Measurements from ENCODE around the gene CD74. TPM values are rescaled to one million over a fixed set of nuclear protein-coding genes. Genes with fewer than 3 reads are reported as not detected.

CD74 gene
- total and polyA plus RNA-seq, 4 donors, result 59.3 to 175 (median 103) TPM

GRCh38 chr5:150372639-150373038, 40.1 kb downstream of the CD74 start:
- no peaks in the 10 kb centered on the region for H3K27me3 ChIP-seq (ENCODE audit: control insufficient read depth, insufficient read depth, low read length)
- H3K4me1 ChIP-seq (ENCODE audit: control insufficient read depth, insufficient read depth, low read length), result no peaks in the 10 kb centered on the region
- 87% methylated on average over 3 of the region's 6 CpGs for WGBS (ENCODE audit: insufficient coverage)
- peaks cover 93% of the 10 kb centered on the region for H3K36me3 ChIP-seq (ENCODE audit: control insufficient read depth, insufficient read depth, low read length)
- H3K4me3 ChIP-seq (ENCODE audit: low read depth, low read length), result no peak overlapping the region
- DNase-seq (ENCODE audit: low read depth in 4 of 6, low spot score in 6 of 6), result no peak
- no peak overlapping the region for H3K27ac ChIP-seq (ENCODE audit: low read depth, low read length)
- H3K9me3 ChIP-seq (ENCODE audit: control insufficient read depth, insufficient read depth, low read length), result no peaks in the 10 kb centered on the region

GRCh38 chr5:150368526-150368925, 44.2 kb downstream of the CD74 start:
- no peak overlapping the region for H3K27ac ChIP-seq (ENCODE audit: low read depth, low read length)
- no peaks in the 10 kb centered on the region for H3K4me1 ChIP-seq (ENCODE audit: control insufficient read depth, insufficient read depth, low read length)
- H3K9me3 ChIP-seq (ENCODE audit: control insufficient read depth, insufficient read depth, low read length), result no peaks in the 10 kb centered on the region
- 92% methylated on average over 4 of the region's 4 CpGs for WGBS (ENCODE audit: insufficient coverage)
- H3K4me3 ChIP-seq (ENCODE audit: low read depth, low read length), result no peak overlapping the region
- peaks cover 87% of the 10 kb centered on the region for H3K36me3 ChIP-seq (ENCODE audit: control insufficient read depth, insufficient read depth, low read length)
- no peak for DNase-seq (ENCODE audit: low read depth in 4 of 6, low spot score in 6 of 6)
- H3K27me3 ChIP-seq (ENCODE audit: control insufficient read depth, insufficient read depth, low read length), result no peaks in the 10 kb centered on the region

- Histone ChIP-seq H3K27me3 (ENCODE audit: control insufficient read depth, insufficient read depth, low read length) (no peaks in the 10 kb centered on the region), H3K27ac (ENCODE audit: low read depth, low read length) (no peak overlapping the region), H3K36me3 (ENCODE audit: control insufficient read depth, insufficient read depth, low read length) (peaks cover 72% of the 10 kb centered on the region), H3K4me1 (ENCODE audit: control insufficient read depth, insufficient read depth, low read length) (no peaks in the 10 kb centered on the region), H3K9me3 (ENCODE audit: control insufficient read depth, insufficient read depth, low read length) (no peaks in the 10 kb centered on the region), H3K4me3 (ENCODE audit: low read depth, low read length) (no peak overlapping the region)
- 99% methylated on average over 7 of the region's 9 CpGs for WGBS (ENCODE audit: insufficient coverage)
- DNase-seq (ENCODE audit: low read depth in 4 of 6, low spot score in 6 of 6), result no peak
These were observed 48.7 kb downstream of the CD74 start for GRCh38 chr5:150364004-150364403.

DNA sequence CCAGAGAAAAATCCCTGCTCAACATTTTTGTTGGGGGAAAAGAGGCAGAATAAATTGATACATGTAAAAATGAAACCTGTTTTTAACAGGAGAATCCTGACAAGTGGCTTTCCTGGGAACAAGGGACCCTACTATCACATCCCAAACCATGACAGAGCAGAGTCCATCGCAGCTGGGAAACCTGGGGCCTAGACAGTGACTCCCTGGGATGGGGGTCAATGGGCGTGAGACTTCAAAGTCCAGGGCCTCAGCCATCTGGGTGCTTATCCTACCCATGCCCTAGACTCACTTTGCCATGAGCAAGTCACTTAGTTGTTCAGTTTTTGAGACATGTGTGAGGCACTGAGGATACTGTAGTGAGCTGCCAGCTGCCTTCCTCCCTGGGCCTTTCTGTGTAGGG, 49.5 kb downstream of the CD74 start:
- no peaks in the 10 kb centered on the region for H3K27me3 ChIP-seq (ENCODE audit: control insufficient read depth, insufficient read depth, low read length)
- no peak overlapping the region for H3K4me3 ChIP-seq (ENCODE audit: low read depth, low read length)
- peaks cover 6% of the 10 kb centered on the region for H3K4me1 ChIP-seq (ENCODE audit: control insufficient read depth, insufficient read depth, low read length)
- H3K9me3 ChIP-seq (ENCODE audit: control insufficient read depth, insufficient read depth, low read length), result no peaks in the 10 kb centered on the region
- WGBS (ENCODE audit: insufficient coverage), result 100% methylated on average over 1 of the region's 2 CpGs
- H3K27ac ChIP-seq (ENCODE audit: low read depth, low read length), result no peak overlapping the region
- peaks cover 67% of the 10 kb centered on the region for H3K36me3 ChIP-seq (ENCODE audit: control insufficient read depth, insufficient read depth, low read length)
- no peak for DNase-seq (ENCODE audit: low read depth in 4 of 6, low spot score in 6 of 6)

DNA sequence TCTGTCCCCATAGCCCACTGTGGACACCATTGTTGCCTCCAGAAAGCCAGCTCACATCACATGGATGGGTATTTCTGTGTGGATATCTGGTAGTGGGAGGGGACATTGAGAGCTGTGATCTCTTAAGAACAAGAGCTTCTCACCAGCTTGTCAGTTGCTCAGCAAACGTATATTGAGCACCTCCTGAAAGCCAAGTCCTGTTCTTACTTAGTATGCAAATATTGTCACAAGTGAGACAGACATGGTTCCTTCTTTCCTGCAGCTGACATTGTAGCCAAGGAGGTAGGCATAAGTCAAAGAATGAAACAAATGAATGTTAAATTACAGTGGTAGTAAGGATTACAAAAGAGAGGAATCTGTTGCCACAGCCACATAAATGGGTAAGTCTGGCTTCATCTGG, 51.4 kb downstream of the CD74 start:
- Histone ChIP-seq H3K36me3 (ENCODE audit: control insufficient read depth, insufficient read depth, low read length) (peaks cover 53% of the 10 kb centered on the region), H3K4me3 (ENCODE audit: low read depth, low read length) (no peak overlapping the region), H3K27me3 (ENCODE audit: control insufficient read depth, insufficient read depth, low read length) (no peaks in the 10 kb centered on the region), H3K27ac (ENCODE audit: low read depth, low read length) (no peak overlapping the region), H3K4me1 (ENCODE audit: control insufficient read depth, insufficient read depth, low read length) (peaks cover 15% of the 10 kb centered on the region), H3K9me3 (ENCODE audit: control insufficient read depth, insufficient read depth, low read length) (no peaks in the 10 kb centered on the region)
- WGBS (ENCODE audit: insufficient coverage), result no CpG with 5 or more reads among the region's 1 CpG
- DNase-seq (ENCODE audit: low read depth in 4 of 6, low spot score in 6 of 6), result no peak

DNA sequence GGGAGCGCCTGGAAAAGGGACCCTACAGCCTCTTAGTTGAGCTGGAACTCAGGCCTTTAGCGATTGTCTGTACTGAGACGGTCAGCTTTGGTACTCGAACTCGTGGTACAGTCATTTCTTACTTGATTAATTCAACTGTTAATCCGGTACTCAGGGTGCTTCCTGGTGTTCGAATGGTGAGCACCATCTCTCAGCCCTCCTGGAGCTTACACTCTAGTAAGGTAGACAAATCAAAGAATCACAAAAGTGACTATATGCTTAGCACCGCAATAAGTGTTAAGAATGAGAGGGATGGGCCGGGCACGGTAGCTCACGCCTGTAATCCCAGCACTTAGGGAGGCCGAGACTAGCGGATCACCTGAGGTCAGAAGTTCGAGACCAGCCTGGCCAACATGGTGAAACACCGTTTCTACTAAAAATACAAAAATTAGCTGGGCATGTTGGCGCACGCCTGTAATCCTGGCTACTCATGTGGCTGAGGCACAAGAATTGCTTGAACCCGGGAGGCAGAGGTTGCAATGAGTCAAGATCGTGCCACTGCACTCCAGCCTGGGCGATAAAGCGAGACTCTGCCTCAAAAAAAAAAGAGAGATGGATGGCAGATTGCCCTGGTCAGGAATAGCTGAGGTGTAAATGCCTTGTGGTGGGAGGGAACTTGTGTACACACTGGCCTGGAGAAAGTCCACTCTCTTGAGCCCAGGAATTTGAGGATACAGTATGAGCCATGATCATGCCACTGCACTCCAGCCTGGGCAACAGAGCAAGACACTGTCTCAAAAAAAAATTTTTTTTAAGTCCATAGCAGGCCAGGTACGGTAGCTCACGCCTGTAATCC, 54.2 kb downstream of the CD74 start:
- Histone ChIP-seq H3K4me3 (ENCODE audit: low read depth, low read length) (peak overlapping the region; percentile 73), H3K27ac (ENCODE audit: low read depth, low read length) (no peak overlapping the region), H3K4me1 (ENCODE audit: control insufficient read depth, insufficient read depth, low read length) (peaks cover 15% of the 10 kb centered on the region), H3K36me3 (ENCODE audit: control insufficient read depth, insufficient read depth, low read length) (peaks cover 27% of the 10 kb centered on the region), H3K27me3 (ENCODE audit: control insufficient read depth, insufficient read depth, low read length) (no peaks in the 10 kb centered on the region), H3K9me3 (ENCODE audit: control insufficient read depth, insufficient read depth, low read length) (no peaks in the 10 kb centered on the region)
- DNase-seq (ENCODE audit: low read depth in 4 of 6, low spot score in 6 of 6), result no peak
- WGBS (ENCODE audit: insufficient coverage), result 54% methylated on average over 20 of the region's 23 CpGs

- peaks cover 19% of the 10 kb centered on the region for H3K36me3 ChIP-seq (ENCODE audit: control insufficient read depth, insufficient read depth, low read length)
- peak within 1 kb of the TSS; percentile 73 for H3K4me3 ChIP-seq (ENCODE audit: low read depth, low read length)
- H3K27me3 ChIP-seq (ENCODE audit: control insufficient read depth, insufficient read depth, low read length), result no peaks in the 10 kb centered on the region
- no peak within 1 kb of the TSS for H3K27ac ChIP-seq (ENCODE audit: low read depth, low read length)
- no peaks in the 10 kb centered on the region for H3K9me3 ChIP-seq (ENCODE audit: control insufficient read depth, insufficient read depth, low read length)
- H3K4me1 ChIP-seq (ENCODE audit: control insufficient read depth, insufficient read depth, low read length), result peaks cover 18% of the 10 kb centered on the region
- WGBS (ENCODE audit: insufficient coverage), result under 1% methylated on average over 90 of the region's 90 CpGs
- peak; percentile 87 to 99 (median 94) for DNase-seq (ENCODE audit: low read depth in 4 of 6, low spot score in 6 of 6)
These were observed 55.1 kb downstream of the CD74 start, which contains the start of gene TCOF1 for GRCh38 chr5:150357326-150358260. TSS of gene TCOF1 (plus strand) at chr5:150357697. CDS start at chr5:150357747, 50 bp downstream.

- Histone ChIP-seq H3K27ac (ENCODE audit: low read depth, low read length) (no peak overlapping the region), H3K4me3 (ENCODE audit: low read depth, low read length) (peak overlapping the region; percentile 73), H3K9me3 (ENCODE audit: control insufficient read depth, insufficient read depth, low read length) (no peaks in the 10 kb centered on the region), H3K36me3 (ENCODE audit: control insufficient read depth, insufficient read depth, low read length) (peaks cover 10% of the 10 kb centered on the region), H3K27me3 (ENCODE audit: control insufficient read depth, insufficient read depth, low read length) (no peaks in the 10 kb centered on the region), H3K4me1 (ENCODE audit: control insufficient read depth, insufficient read depth, low read length) (peaks cover 18% of the 10 kb centered on the region)
- WGBS (ENCODE audit: insufficient coverage), result 60% methylated on average over 9 of the region's 10 CpGs
- no peak for DNase-seq (ENCODE audit: low read depth in 4 of 6, low spot score in 6 of 6)
These were observed 56.0 kb downstream of the CD74 start for GRCh38 chr5:150356575-150357294.

- Histone ChIP-seq H3K27me3 (ENCODE audit: control insufficient read depth, insufficient read depth, low read length) (no peaks in the 10 kb centered on the region), H3K27ac (ENCODE audit: low read depth, low read length) (no peak overlapping the region), H3K4me1 (ENCODE audit: control insufficient read depth, insufficient read depth, low read length) (peaks cover 21% of the 10 kb centered on the region), H3K4me3 (ENCODE audit: low read depth, low read length) (no peak overlapping the region), H3K36me3 (ENCODE audit: control insufficient read depth, insufficient read depth, low read length) (peaks cover 3% of the 10 kb centered on the region), H3K9me3 (ENCODE audit: control insufficient read depth, insufficient read depth, low read length) (no peaks in the 10 kb centered on the region)
- DNase-seq (ENCODE audit: low read depth in 4 of 6, low spot score in 6 of 6), result no peak
- no CpG with 5 or more reads among the region's 2 CpGs for WGBS (ENCODE audit: insufficient coverage)
These were observed 56.9 kb downstream of the CD74 start for GRCh38 chr5:150355791-150356190.

Data from spinal cord (tissue), 10 donors.